Left lung (tissue), 10 donors: Measurements from ENCODE around the gene PTX4. TPM values are rescaled to one million over a fixed set of nuclear protein-coding genes. Genes with fewer than 3 reads are reported as not detected.

Experiments used
- ATAC-seq: fragments of 200-7000 bp; cut with Tn5 transposase; one replicate; pipeline ENCODE4 v1.9.1; 2020; ENCODE audit warnings: moderate library complexity
- DNase-seq, 4 donors: peaks; one replicate each; pipeline ENCODE4 v3.0.0-alpha.2; 2013 to 2020
- H3K27ac ChIP-seq, 2 donors: fragments of 200-600 bp; sonication (generic) in 1 of 2; one replicate each; pipeline versions ENCODE4 v1.5.0 to v1.8.0; 2020 to 2021
- H3K27me3 ChIP-seq, 2 donors: fragments of 200-600 bp; sonication (generic) in 1 of 2; one replicate each; pipeline versions ENCODE4 v1.5.0 to v1.8.0; 2020 to 2021
- H3K36me3 ChIP-seq, 2 donors: fragments of 200-600 bp; sonication (generic) in 1 of 2; one replicate each; pipeline versions ENCODE4 v1.5.0 to v1.8.0; 2020 to 2021
- H3K4me1 ChIP-seq, 2 donors: fragments of 200-600 bp; one replicate each; pipeline ENCODE4 v1.8.0; 2021
- H3K4me3 ChIP-seq, 2 donors: fragments of 200-600 bp; sonication (generic) in 1 of 2; one replicate each; pipeline versions ENCODE4 v1.5.0 to v1.8.0; 2020 to 2021; ENCODE audit warnings: mild to moderate bottlenecking in 1 of 2
- H3K9me3 ChIP-seq, 2 donors: fragments of 200-600 bp; sonication (generic) in 1 of 2; one replicate each; pipeline versions ENCODE4 v1.5.0 to v1.8.0; 2020 to 2021
- CTCF ChIP-seq, 2 donors: fragments of 200-600 bp; sonication (generic) in 1 of 2; IDR thresholded peaks; one replicate each; pipeline versions ENCODE4 v1.5.0 to v1.8.0; 2021; ENCODE audit warnings: antibody characterized with exemption in 2 of 2
- intact Hi-C, 2 donors: fragments of 100-400 bp; cut with DNase I; formaldehyde crosslinking; loops; one replicate each; pipeline versions ENCODE4 v1.11.2 to v1.14.2; 2022
- polyA plus RNA-seq, 6 donors: library from polyadenylated mRNA; unstranded; fragments of 120-200 nt; gene quantifications; one replicate each; pipeline ENCODE4 v1.2.1, GENCODE V29; 2013; ENCODE audit not compliant: insufficient read length in 6 of 6
- total RNA-seq, 2 donors: library from RNA; stranded (reverse); fragmentation: NEBNext Ultra II Directional; extraction: Animal tissue kit (Norgen Biotek cat#: 25700); gene quantifications; one replicate each; pipeline ENCODE4 v1.2.1, GENCODE V29; 2021
- donor health status: DM: no; HTN: yes; CAD: no.
- donor health status: DM: no; HTN: no; CAD: no.

Gene PTX4
- total and polyA plus RNA-seq, 8 donors = 0.15 to 0.20 (median 0.20) TPM; not detected in 5

- no peak for TF ChIP-seq CTCF (IDR thresholded peaks at IDR 0.05)
- DNase-seq = peak in 1 of 4 donors; percentile 77
- peaks cover 0 to 6% of the 10 kb centered on the region in 2 donors for H3K4me1 ChIP-seq
- H3K4me3 ChIP-seq = no peak overlapping the region
- H3K9me3 ChIP-seq = no peaks in the 10 kb centered on the region
- no peak for ATAC-seq
- H3K36me3 ChIP-seq = peaks cover 0 to 84% of the 10 kb centered on the region in 2 donors
- H3K27me3 ChIP-seq = no peaks in the 10 kb centered on the region
- H3K27ac ChIP-seq = no peak overlapping the region
- intact Hi-C loops = no loop called here
Observed at GRCh38 chr16:1505073-1505844, 16.5 kb upstream of the PTX4 start.

- no peaks in the 10 kb centered on the region for H3K4me1 ChIP-seq
- no peak overlapping the region for H3K4me3 ChIP-seq
- intact Hi-C loops = no loop called here
- H3K9me3 ChIP-seq = no peaks in the 10 kb centered on the region
- H3K27me3 ChIP-seq = no peaks in the 10 kb centered on the region
- no peak for DNase-seq
- ATAC-seq = no peak
- no peak overlapping the region for H3K27ac ChIP-seq
- TF ChIP-seq CTCF (IDR thresholded peaks at IDR 0.05) = no peak
- peaks cover 0 to 84% of the 10 kb centered on the region in 2 donors for H3K36me3 ChIP-seq
Observed at GRCh38 chr16:1503110-1503955, 14.6 kb upstream of the PTX4 start.

GRCh38 chr16:1502092-1503004, 13.6 kb upstream of the PTX4 start:
- no peaks in the 10 kb centered on the region for H3K9me3 ChIP-seq
- no peaks in the 10 kb centered on the region for H3K27me3 ChIP-seq
- intact Hi-C loops = no loop called here
- H3K4me3 ChIP-seq = no peak overlapping the region
- DNase-seq (peak in 1 of 4 donors; percentile 73), ATAC-seq (no peak)
- H3K4me1 ChIP-seq = no peaks in the 10 kb centered on the region
- peaks cover 0 to 91% of the 10 kb centered on the region in 2 donors for H3K36me3 ChIP-seq
- H3K27ac ChIP-seq = no peak overlapping the region
- no peak for TF ChIP-seq CTCF (IDR thresholded peaks at IDR 0.05)

GRCh38 chr16:1501630-1502029, 12.9 kb upstream of the PTX4 start:
- H3K27me3 ChIP-seq = no peaks in the 10 kb centered on the region
- no peak for DNase-seq
- no peaks in the 10 kb centered on the region for H3K4me1 ChIP-seq
- no peaks in the 10 kb centered on the region for H3K9me3 ChIP-seq
- H3K36me3 ChIP-seq = peaks cover 0 to 91% of the 10 kb centered on the region in 2 donors
- no peak for ATAC-seq
- intact Hi-C loops = no loop called here
- no peak overlapping the region for H3K27ac ChIP-seq
- no peak for TF ChIP-seq CTCF (IDR thresholded peaks at IDR 0.05)
- no peak overlapping the region for H3K4me3 ChIP-seq
